ENCODE data around the gene NDUFAB1. TPM values are rescaled to one million over a fixed set of nuclear protein-coding genes. Genes with fewer than 3 reads are reported as not detected.

Gene NDUFAB1
- total RNA-seq, 1 experiment from 2014 or later, result 136 TPM

GRCh38 chr16:23608194-23608593 lies 12.1 kb upstream of the NDUFAB1 start:
- POLR2A ChIA-PET (ENCODE audit: unreplicated experiment), result no interaction called here
- H3K36me3 ChIP-seq (ENCODE audit: low read depth), result peaks cover 7% of the 10 kb centered on the region; the same call in 1 of the 2 replicates
- H3K4me1 ChIP-seq (replicated peaks; ENCODE audit: insufficient read depth), result no peaks in the 10 kb centered on the region
- H3K9me2 ChIP-seq (ENCODE audit: insufficient read depth), result no peaks in the 10 kb centered on the region
- no peaks in the 10 kb centered on the region for H3K27me3 ChIP-seq (ENCODE audit: insufficient read depth, low read depth)
- H3F3A ChIP-seq (ENCODE audit: insufficient read depth, low read depth), result peaks cover 4% of the 10 kb centered on the region; the same call in 1 of the 2 replicates
- intact Hi-C loops (cut with micrococcal nuclease; ENCODE audit: unreplicated experiment), result no loop called here
- no peaks in the 10 kb centered on the region for H3K79me2 ChIP-seq (ENCODE audit: low read depth)
- TF ChIP-seq EZH2 (IDR thresholded peaks at IDR 0.05; ENCODE audit: low read depth) (no peak), CTCF (conservative IDR thresholded peaks at IDR 0.05) (no peak)
- BruUV-seq (replicated peaks), result no TSS peak
- H3K9me3 ChIP-seq (ENCODE audit: insufficient read depth, low read depth), result no peaks in the 10 kb centered on the region
- no peak overlapping the region for H3K27ac ChIP-seq
- no peak overlapping the region for H2AFZ ChIP-seq
- no peak overlapping the region for H3K4me2 ChIP-seq
- DNase-seq, result no peak
- H3K4me3 ChIP-seq, result no peak overlapping the region
- CTCF ChIA-PET, result no interaction called here
- H4K20me1 ChIP-seq (ENCODE audit: insufficient read depth), result no peaks in the 10 kb centered on the region

GRCh38 chr16:23607726-23608125 lies 11.6 kb upstream of the NDUFAB1 start:
- no TSS peak for BruUV-seq (replicated peaks)
- Histone ChIP-seq H3K4me2 (no peak overlapping the region), H3K4me3 (no peak overlapping the region), H3K9me3 (ENCODE audit: insufficient read depth, low read depth) (no peaks in the 10 kb centered on the region), H3K36me3 (ENCODE audit: low read depth) (peaks cover 11% of the 10 kb centered on the region; the same call in 1 of the 2 replicates), H3K27ac (no peak overlapping the region), H3F3A (ENCODE audit: insufficient read depth, low read depth) (peaks cover 4% of the 10 kb centered on the region; the same call in 1 of the 2 replicates), H2AFZ (no peak overlapping the region), H3K27me3 (ENCODE audit: insufficient read depth, low read depth) (no peaks in the 10 kb centered on the region), H4K20me1 (ENCODE audit: insufficient read depth) (no peaks in the 10 kb centered on the region), H3K79me2 (ENCODE audit: low read depth) (no peaks in the 10 kb centered on the region), H3K4me1 (replicated peaks; ENCODE audit: insufficient read depth) (no peaks in the 10 kb centered on the region), H3K9me2 (ENCODE audit: insufficient read depth) (no peaks in the 10 kb centered on the region)
- ChIA-PET POLR2A (ENCODE audit: unreplicated experiment) (no interaction called here), CTCF (no interaction called here)
- intact Hi-C loops (cut with micrococcal nuclease; ENCODE audit: unreplicated experiment), result no loop called here
- no peak for TF ChIP-seq CTCF (conservative IDR thresholded peaks at IDR 0.05)
- no peak for TF ChIP-seq EZH2 (IDR thresholded peaks at IDR 0.05; ENCODE audit: low read depth)
- DNase-seq, result no peak

- DNase-seq, result no peak
- TF ChIP-seq CTCF (conservative IDR thresholded peaks at IDR 0.05), result no peak
- TF ChIP-seq EZH2 (IDR thresholded peaks at IDR 0.05; ENCODE audit: low read depth), result no peak
- H3K9me3 ChIP-seq (ENCODE audit: insufficient read depth, low read depth), result no peaks in the 10 kb centered on the region
- peaks cover 38% of the 10 kb centered on the region for H3K79me2 ChIP-seq (ENCODE audit: low read depth)
- H3K27me3 ChIP-seq (ENCODE audit: insufficient read depth, low read depth), result no peaks in the 10 kb centered on the region
- intact Hi-C loops (cut with micrococcal nuclease; ENCODE audit: unreplicated experiment), result loop anchor here (5.0 kb wide), 1 partner anchor 45 kb away; the partner anchor contains the start of genes DCTN5 and PALB2
- no peak overlapping the region for H2AFZ ChIP-seq
- H3F3A ChIP-seq (ENCODE audit: insufficient read depth, low read depth), result no peaks in the 10 kb centered on the region
- POLR2A ChIA-PET (ENCODE audit: unreplicated experiment), result interaction anchor here (0.7 kb wide), 1 partner anchor 97 kb away, joined by 8 read pairs; no protein-coding TSS in a partner anchor
- H3K4me2 ChIP-seq, result no peak overlapping the region
- H3K27ac ChIP-seq, result no peak overlapping the region
- peaks cover 25% of the 10 kb centered on the region for H4K20me1 ChIP-seq (ENCODE audit: insufficient read depth)
- H3K4me1 ChIP-seq (replicated peaks; ENCODE audit: insufficient read depth), result peaks cover 3% of the 10 kb centered on the region; the same call in 1 of the 2 replicates
- no peak overlapping the region for H3K4me3 ChIP-seq
- no peaks in the 10 kb centered on the region for H3K9me2 ChIP-seq (ENCODE audit: insufficient read depth)
- CTCF ChIA-PET, result interaction anchor here (0.6 to 1.4 kb wide), 2 partner anchors 57 to 957 kb away, joined by 3 to 8 read pairs; no protein-coding TSS in a partner anchor
- H3K36me3 ChIP-seq (ENCODE audit: low read depth), result peaks cover 9% of the 10 kb centered on the region; the same call in 1 of the 2 replicates
- no TSS peak for BruUV-seq (replicated peaks)
These were observed 1.1 kb upstream of the NDUFAB1 start for GRCh38 chr16:23597003-23597756.

All from PC-9 (cell line).